ENCODE data around the gene TNFRSF4. TPM values are rescaled to one million over a fixed set of nuclear protein-coding genes. Genes with fewer than 3 reads are reported as not detected.

The TNFRSF4 gene
- total RNA-seq, 1 experiment from 2014 or later = 0.62 TPM

DNA sequence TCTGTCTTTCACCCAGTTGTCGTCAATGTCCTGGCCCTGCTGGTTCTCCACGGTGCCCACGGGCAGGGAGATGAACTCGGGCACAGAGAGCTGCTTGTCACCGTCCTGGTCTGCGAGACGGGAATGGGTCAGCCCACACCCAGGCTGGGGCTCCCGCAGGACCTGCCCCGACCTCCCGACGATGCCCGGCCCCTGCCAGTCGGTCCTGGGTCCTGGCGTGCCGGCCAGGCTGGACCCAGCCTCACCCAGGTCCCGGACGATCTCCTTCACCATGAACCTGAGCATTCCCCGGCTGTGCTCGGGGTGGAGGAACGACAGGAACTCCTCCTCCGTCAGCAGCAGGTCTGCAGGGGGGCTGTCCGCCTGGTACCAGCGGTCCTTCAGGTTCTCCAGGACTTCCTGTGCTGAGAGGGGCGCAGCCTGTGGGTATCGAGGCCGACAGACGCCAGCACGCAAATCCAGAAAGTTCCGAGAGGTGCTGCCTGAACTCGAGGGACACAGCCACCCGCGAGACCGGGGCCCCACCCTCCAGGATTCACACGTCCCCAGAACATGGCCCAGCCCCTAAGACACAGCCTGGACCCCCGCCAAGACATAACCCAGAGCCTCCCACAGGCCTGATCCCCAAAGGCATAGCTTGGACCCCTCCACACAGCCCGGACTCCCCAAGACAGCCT lies 4.7 kb upstream of the TNFRSF4 start:
- POLR2A ChIA-PET = no interaction called here
- no peaks in the 10 kb centered on the region for H3K27me3 ChIP-seq (ENCODE audit: control insufficient read depth, insufficient read depth, low read length)
- no peak overlapping the region for H3K27ac ChIP-seq (ENCODE audit: low read length)
- TF ChIP-seq, protein P1, sequence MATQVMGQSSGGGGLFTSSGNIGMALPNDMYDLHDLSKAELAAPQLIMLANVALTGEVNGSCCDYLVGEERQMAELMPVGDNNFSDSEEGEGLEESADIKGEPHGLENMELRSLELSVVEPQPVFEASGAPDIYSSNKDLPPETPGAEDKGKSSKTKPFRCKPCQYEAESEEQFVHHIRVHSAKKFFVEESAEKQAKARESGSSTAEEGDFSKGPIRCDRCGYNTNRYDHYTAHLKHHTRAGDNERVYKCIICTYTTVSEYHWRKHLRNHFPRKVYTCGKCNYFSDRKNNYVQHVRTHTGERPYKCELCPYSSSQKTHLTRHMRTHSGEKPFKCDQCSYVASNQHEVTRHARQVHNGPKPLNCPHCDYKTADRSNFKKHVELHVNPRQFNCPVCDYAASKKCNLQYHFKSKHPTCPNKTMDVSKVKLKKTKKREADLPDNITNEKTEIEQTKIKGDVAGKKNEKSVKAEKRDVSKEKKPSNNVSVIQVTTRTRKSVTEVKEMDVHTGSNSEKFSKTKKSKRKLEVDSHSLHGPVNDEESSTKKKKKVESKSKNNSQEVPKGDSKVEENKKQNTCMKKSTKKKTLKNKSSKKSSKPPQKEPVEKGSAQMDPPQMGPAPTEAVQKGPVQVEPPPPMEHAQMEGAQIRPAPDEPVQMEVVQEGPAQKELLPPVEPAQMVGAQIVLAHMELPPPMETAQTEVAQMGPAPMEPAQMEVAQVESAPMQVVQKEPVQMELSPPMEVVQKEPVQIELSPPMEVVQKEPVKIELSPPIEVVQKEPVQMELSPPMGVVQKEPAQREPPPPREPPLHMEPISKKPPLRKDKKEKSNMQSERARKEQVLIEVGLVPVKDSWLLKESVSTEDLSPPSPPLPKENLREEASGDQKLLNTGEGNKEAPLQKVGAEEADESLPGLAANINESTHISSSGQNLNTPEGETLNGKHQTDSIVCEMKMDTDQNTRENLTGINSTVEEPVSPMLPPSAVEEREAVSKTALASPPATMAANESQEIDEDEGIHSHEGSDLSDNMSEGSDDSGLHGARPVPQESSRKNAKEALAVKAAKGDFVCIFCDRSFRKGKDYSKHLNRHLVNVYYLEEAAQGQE (IDR thresholded peaks at IDR 0.05; ENCODE audit: insufficient read depth in 1 of 2, low read depth in 2 of 2, low read length in 1 of 2) = no peak
- TF ChIP-seq, protein P2, sequence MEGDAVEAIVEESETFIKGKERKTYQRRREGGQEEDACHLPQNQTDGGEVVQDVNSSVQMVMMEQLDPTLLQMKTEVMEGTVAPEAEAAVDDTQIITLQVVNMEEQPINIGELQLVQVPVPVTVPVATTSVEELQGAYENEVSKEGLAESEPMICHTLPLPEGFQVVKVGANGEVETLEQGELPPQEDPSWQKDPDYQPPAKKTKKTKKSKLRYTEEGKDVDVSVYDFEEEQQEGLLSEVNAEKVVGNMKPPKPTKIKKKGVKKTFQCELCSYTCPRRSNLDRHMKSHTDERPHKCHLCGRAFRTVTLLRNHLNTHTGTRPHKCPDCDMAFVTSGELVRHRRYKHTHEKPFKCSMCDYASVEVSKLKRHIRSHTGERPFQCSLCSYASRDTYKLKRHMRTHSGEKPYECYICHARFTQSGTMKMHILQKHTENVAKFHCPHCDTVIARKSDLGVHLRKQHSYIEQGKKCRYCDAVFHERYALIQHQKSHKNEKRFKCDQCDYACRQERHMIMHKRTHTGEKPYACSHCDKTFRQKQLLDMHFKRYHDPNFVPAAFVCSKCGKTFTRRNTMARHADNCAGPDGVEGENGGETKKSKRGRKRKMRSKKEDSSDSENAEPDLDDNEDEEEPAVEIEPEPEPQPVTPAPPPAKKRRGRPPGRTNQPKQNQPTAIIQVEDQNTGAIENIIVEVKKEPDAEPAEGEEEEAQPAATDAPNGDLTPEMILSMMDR (IDR thresholded peaks at IDR 0.05) = no peak
- TF ChIP-seq TCF7L2 (IDR thresholded peaks at IDR 0.05; ENCODE audit: low read depth, low read length) (no peak), SIN3A (IDR thresholded peaks at IDR 0.05; ENCODE audit: borderline replicate concordance, insufficient read depth, low read depth, low read length) (no peak), POLR2AphosphoS5 (IDR thresholded peaks at IDR 0.05; ENCODE audit: low read depth, low read length) (no peak)
- no peak for ATAC-seq
- H3K4me1 ChIP-seq (ENCODE audit: control insufficient read depth, insufficient read depth, low read length) = no peaks in the 10 kb centered on the region
- no peaks in the 10 kb centered on the region for H3K9me3 ChIP-seq (ENCODE audit: control insufficient read depth, insufficient read depth, low read depth, low read length)
- intact Hi-C loops (cut with micrococcal nuclease; ENCODE audit: unreplicated experiment) = no loop called here
- no peak for DNase-seq (ENCODE audit: low read depth, low spot score)
- in situ Hi-C loops (cut with HindIII; ENCODE audit: low pct_unique_long_range_greater_than_20kb, low sequenced_read_pairs) = no loop called here
- CTCF ChIA-PET = no interaction called here
- peaks cover 2% of the 10 kb centered on the region; the same call in 1 of the 2 replicates for H3K36me3 ChIP-seq (ENCODE audit: control insufficient read depth, insufficient read depth, low read length)
- no TSS peak for BruUV-seq (replicated peaks)
- no peak overlapping the region for H3K4me3 ChIP-seq (ENCODE audit: low read depth in 2 of 2, low read length in 2 of 2)

DNA sequence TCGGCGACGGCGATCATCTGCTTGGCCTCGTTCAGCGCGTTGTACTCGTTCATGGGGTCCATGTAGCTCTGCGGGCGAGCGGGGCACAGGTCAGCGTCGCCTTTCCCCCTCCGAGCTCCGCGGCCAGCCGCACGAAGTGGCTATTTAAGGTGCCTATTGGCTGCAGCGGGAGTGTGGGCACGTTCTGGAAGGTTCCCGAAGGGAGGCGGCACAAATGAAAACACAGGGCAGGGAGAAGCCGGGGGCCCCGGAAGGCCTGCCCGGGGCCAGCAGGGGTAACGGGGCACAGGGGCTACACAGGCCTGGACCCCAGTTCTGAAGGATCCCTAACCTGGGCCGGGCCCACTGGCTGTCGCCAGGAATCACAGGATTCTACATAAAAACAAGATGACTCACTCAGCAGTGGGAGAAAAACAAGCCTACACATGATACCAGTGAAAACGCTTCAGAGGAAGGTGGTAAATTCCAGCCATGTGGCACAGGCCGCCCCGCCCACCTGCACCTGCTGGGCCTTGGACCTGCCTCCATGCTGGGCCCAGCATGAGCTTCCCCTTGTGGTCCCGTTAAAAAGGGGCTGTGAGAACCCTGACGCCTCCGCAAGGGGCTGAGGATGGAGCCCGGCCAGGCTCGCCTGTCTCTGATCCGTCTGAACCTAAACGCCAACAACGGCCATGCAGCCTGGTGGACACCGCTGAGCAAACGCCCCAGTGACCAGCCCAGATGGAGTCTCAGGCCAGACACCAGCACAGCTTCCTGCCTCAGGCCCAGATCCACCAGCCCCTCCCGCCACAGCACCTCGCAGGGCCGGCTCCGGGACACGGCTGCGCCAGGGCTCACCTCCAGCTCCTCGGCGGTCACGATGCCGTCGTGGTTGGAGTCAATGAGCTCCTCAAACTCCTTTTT lies 3.9 kb upstream of the TNFRSF4 start:
- ChIA-PET POLR2A (no interaction called here), CTCF (no interaction called here)
- Histone ChIP-seq H3K4me1 (ENCODE audit: control insufficient read depth, insufficient read depth, low read length) (no peaks in the 10 kb centered on the region), H3K9me3 (ENCODE audit: control insufficient read depth, insufficient read depth, low read depth, low read length) (no peaks in the 10 kb centered on the region), H3K27me3 (ENCODE audit: control insufficient read depth, insufficient read depth, low read length) (no peaks in the 10 kb centered on the region), H3K36me3 (ENCODE audit: control insufficient read depth, insufficient read depth, low read length) (peaks cover 2% of the 10 kb centered on the region; the same call in 1 of the 2 replicates), H3K27ac (ENCODE audit: low read length) (no peak overlapping the region), H3K4me3 (ENCODE audit: low read depth in 2 of 2, low read length in 2 of 2) (no peak overlapping the region)
- in situ Hi-C loops (cut with HindIII; ENCODE audit: low pct_unique_long_range_greater_than_20kb, low sequenced_read_pairs) = no loop called here
- no peak for DNase-seq (ENCODE audit: low read depth, low spot score)
- no peak for ATAC-seq
- intact Hi-C loops (cut with micrococcal nuclease; ENCODE audit: unreplicated experiment) = no loop called here
- no TSS peak for BruUV-seq (replicated peaks)
- TF ChIP-seq, protein P2 (IDR thresholded peaks at IDR 0.05) = no peak
- TF ChIP-seq SIN3A (IDR thresholded peaks at IDR 0.05; ENCODE audit: borderline replicate concordance, insufficient read depth, low read depth, low read length) = no peak
- no peak for TF ChIP-seq POLR2AphosphoS5 (IDR thresholded peaks at IDR 0.05; ENCODE audit: low read depth, low read length)
- no peak for TF ChIP-seq TCF7L2 (IDR thresholded peaks at IDR 0.05; ENCODE audit: low read depth, low read length)
- TF ChIP-seq, protein P1 (IDR thresholded peaks at IDR 0.05; ENCODE audit: insufficient read depth in 1 of 2, low read depth in 2 of 2, low read length in 1 of 2) = no peak

Measured in Panc1 (cell line).